Progenitor cell of endocrine pancreas (in vitro differentiated cells): ENCODE data around the gene PTPRD. TPM values are rescaled to one million over a fixed set of nuclear protein-coding genes. Genes with fewer than 3 reads are reported as not detected.
"Not testable (repeated sequence)": the region's sequence is repeated elsewhere in the genome, so short reads cannot be mapped to it uniquely, and the experiment has no call there.

Experiments
- DNase-seq: peaks from one replicate; pipeline ENCODE4 v3.0.0; 2021; ENCODE audit warnings: low spot score; ENCODE audit not compliant: unreplicated experiment
- H3K27ac Mint-ChIP-seq: 2 replicates; pipeline ENCODE4 v1.8.0; 2021; ENCODE audit warnings: mild to moderate bottlenecking, moderate library complexity, mixed read lengths
- H3K27me3 Mint-ChIP-seq: 2 replicates; pipeline ENCODE4 v1.8.0; 2021; ENCODE audit warnings: mixed read lengths
- H3K36me3 Mint-ChIP-seq: 2 replicates; pipeline ENCODE4 v1.8.0; 2022; ENCODE audit warnings: mixed read lengths; ENCODE audit not compliant: insufficient read depth
- H3K4me1 Mint-ChIP-seq: 2 replicates; pipeline ENCODE4 v1.8.0; 2021; ENCODE audit warnings: low read depth, mixed read lengths
- H3K4me3 Mint-ChIP-seq: 2 replicates; pipeline ENCODE4 v1.8.0; 2021; ENCODE audit warnings: low read depth, mild to moderate bottlenecking, moderate library complexity, mixed read lengths
- H3K9me3 Mint-ChIP-seq: 2 replicates; pipeline ENCODE4 v1.8.0; 2021; ENCODE audit warnings: low read depth, mixed read lengths
- CTCF ChIP-seq: fragments of 200-600 bp; sonication (generic); IDR thresholded peaks from one replicate; pipeline ENCODE4 v1.5.0; 2021; ENCODE audit warnings: antibody characterized with exemption, mild to moderate bottlenecking; ENCODE audit not compliant: unreplicated experiment
- total RNA-seq: library from RNA; stranded (reverse); gene quantifications from 2 replicates; pipeline ENCODE4 v1.2.1, GENCODE V29; 2021

The PTPRD gene
- total RNA-seq, 1 donor from 2014 or later: 124 TPM

GRCh38 chr9:9337129-9337528 is 1275.7 kb downstream of the PTPRD start:
- Mint-ChIP-seq H3K4me1 (no peaks in the 10 kb centered on the region), H3K27me3 (no peaks in the 10 kb centered on the region), H3K9me3 (no peaks in the 10 kb centered on the region), H3K4me3 (no peak overlapping the region), H3K27ac (no peak overlapping the region), H3K36me3 (no peaks in the 10 kb centered on the region)
- DNase-seq: no peak
- peak; percentile 35 for TF ChIP-seq CTCF

- Mint-ChIP-seq H3K4me1 (peaks cover 24% of the 10 kb centered on the region), H3K27ac (no peak overlapping the region), H3K27me3 (no peaks in the 10 kb centered on the region), H3K36me3 (peaks cover 6% of the 10 kb centered on the region), H3K4me3 (no peak overlapping the region), H3K9me3 (peaks cover 6% of the 10 kb centered on the region)
- DNase-seq: no peak
- TF ChIP-seq CTCF: no peak
Measured at GRCh38 chr9:9326749-9327148, 1286.1 kb downstream of the PTPRD start.

DNA sequence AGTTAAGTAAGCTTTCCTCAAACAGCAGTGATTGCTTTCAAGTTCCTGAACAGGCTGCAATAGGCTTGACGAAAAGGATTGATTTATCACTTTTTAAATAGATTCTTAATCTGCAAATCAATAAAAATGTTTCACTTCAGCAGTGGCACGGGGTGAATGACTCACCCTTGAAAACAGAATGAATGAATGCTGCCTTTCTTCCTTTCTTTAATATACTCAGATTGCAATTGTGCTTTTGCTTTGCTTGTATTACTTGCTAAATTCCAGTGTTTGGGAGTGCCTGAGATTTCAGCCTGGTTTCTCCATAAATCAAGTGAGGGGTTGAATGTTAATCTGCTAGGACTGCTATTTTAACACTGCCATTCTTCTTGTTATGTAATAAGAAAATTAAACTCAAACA is 1293.8 kb downstream of the PTPRD start:
- Mint-ChIP-seq H3K36me3 (no peaks in the 10 kb centered on the region), H3K27me3 (no peaks in the 10 kb centered on the region), H3K4me3 (peak overlapping the region; percentile 10), H3K9me3 (peaks cover 3% of the 10 kb centered on the region), H3K4me1 (peaks cover 27% of the 10 kb centered on the region), H3K27ac (peak overlapping the region; percentile 95)
- no peak for DNase-seq
- no peak for TF ChIP-seq CTCF

DNA sequence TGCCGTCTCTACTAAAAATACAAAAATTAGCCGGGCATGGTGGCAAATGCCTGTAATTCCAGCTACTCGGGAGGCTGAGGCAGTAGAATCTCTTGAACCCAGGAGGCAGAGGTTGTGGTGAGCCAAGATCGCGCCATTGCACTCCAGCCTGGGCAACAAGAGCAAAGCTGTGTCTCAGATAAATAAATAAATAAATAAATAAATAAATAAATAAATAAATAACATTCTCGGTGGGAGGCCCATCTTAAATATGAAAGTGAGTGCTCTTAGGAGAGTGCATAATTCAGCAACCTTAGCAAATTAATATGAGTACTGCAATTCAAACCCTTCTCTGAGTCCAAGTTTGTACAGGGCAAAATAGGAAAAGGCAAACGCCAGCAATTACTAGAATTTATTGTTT is 1302.1 kb downstream of the PTPRD start:
- DNase-seq, H3K9me3 Mint-ChIP-seq, H3K27me3 Mint-ChIP-seq, H3K36me3 Mint-ChIP-seq, H3K4me3 Mint-ChIP-seq, H3K27ac Mint-ChIP-seq: not testable (repeated sequence)
- peaks cover 31% of the 10 kb centered on the region for H3K4me1 Mint-ChIP-seq

DNA sequence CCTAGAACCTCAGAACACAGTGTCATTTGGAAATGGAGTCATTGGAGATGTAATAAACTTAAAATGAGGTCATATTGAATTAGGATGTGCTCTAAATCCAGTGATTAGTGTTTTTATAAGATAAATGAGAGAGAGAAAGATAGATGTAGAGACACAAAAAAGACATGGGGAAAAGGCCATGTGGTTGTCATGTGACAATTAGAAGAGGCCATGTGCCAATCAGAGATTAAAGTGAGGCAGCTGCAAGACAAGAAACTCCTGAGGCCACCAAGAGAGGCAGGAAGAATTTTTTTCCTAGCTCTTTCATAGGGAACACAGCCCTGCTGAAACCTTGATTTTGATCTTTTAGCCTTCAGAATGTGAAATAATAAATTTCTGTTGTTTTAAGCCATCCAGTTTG is 1307.2 kb downstream of the PTPRD start:
- H3K9me3 Mint-ChIP-seq: peaks cover 2% of the 10 kb centered on the region
- no peak for TF ChIP-seq CTCF
- H3K4me1 Mint-ChIP-seq: peaks cover 21% of the 10 kb centered on the region

DNA sequence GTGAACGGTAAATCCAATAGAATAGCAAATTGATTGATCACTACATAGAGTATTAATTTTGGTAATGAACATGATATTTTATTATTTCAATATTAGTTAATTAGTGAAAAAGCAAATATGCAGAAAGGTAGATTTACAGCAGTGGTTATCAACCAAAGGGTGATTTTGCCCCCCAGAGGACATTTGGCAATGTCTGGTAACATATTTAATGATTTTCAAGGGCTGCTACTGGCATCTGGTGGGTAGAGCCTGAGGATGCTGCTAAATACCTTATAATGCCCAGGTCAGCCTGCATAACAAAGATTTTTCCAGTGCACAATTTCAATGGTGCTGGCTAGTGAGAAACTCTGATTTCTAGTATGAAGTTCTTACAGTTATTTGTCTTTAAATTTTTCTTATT is 1313.7 kb downstream of the PTPRD start:
- no peak overlapping the region for H3K4me3 Mint-ChIP-seq
- H3K27me3 Mint-ChIP-seq: no peaks in the 10 kb centered on the region
- H3K36me3 Mint-ChIP-seq: no peaks in the 10 kb centered on the region
- no peak for TF ChIP-seq CTCF
- no peaks in the 10 kb centered on the region for H3K4me1 Mint-ChIP-seq
- no peak for DNase-seq
- no peak overlapping the region for H3K27ac Mint-ChIP-seq
- H3K9me3 Mint-ChIP-seq: no peaks in the 10 kb centered on the region

More for the DNA sequence above, 1307.2 kb downstream of the PTPRD start:
- Mint-ChIP-seq H3K27ac (no peak overlapping the region), H3K36me3 (no peaks in the 10 kb centered on the region), H3K27me3 (no peaks in the 10 kb centered on the region), H3K4me3 (no peak overlapping the region)
- no peak for DNase-seq
